Fibroblast of mammary gland (primary cell): Measurements from ENCODE around the gene POLR1C.

Experiments used
- DNase-seq: peaks from one replicate; pipeline ENCODE4 v3.0.0-alpha.2; 2010; ENCODE audit warnings: low read depth
- H3K4me3 ChIP-seq: 2 replicates; pipeline ENCODE4 v1.5.1; 2011; ENCODE audit warnings: low read depth, mild to moderate bottlenecking, low read length, moderate library complexity; ENCODE audit not compliant: control insufficient read depth
- TF ChIP-seq, protein P1 (sequence below): conservative IDR thresholded peaks from 2 replicates; pipeline ENCODE4 v1.5.1; 2011; ENCODE audit warnings: low read depth, low read length, inconsistent platforms; ENCODE audit not compliant: control insufficient read depth, insufficient read depth

The POLR1C gene

GRCh38 chr6:43504756-43505593, 11.9 kb upstream of the POLR1C start:
- DNase-seq: no peak
- TF ChIP-seq, protein P1, sequence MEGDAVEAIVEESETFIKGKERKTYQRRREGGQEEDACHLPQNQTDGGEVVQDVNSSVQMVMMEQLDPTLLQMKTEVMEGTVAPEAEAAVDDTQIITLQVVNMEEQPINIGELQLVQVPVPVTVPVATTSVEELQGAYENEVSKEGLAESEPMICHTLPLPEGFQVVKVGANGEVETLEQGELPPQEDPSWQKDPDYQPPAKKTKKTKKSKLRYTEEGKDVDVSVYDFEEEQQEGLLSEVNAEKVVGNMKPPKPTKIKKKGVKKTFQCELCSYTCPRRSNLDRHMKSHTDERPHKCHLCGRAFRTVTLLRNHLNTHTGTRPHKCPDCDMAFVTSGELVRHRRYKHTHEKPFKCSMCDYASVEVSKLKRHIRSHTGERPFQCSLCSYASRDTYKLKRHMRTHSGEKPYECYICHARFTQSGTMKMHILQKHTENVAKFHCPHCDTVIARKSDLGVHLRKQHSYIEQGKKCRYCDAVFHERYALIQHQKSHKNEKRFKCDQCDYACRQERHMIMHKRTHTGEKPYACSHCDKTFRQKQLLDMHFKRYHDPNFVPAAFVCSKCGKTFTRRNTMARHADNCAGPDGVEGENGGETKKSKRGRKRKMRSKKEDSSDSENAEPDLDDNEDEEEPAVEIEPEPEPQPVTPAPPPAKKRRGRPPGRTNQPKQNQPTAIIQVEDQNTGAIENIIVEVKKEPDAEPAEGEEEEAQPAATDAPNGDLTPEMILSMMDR: no peak
- H3K4me3 ChIP-seq: no peak overlapping the region

- no peak overlapping the region for H3K4me3 ChIP-seq
- TF ChIP-seq, protein P1: no peak
- DNase-seq: no peak
These were observed 11.2 kb upstream of the POLR1C start for GRCh38 chr6:43505718-43506117.

DNA sequence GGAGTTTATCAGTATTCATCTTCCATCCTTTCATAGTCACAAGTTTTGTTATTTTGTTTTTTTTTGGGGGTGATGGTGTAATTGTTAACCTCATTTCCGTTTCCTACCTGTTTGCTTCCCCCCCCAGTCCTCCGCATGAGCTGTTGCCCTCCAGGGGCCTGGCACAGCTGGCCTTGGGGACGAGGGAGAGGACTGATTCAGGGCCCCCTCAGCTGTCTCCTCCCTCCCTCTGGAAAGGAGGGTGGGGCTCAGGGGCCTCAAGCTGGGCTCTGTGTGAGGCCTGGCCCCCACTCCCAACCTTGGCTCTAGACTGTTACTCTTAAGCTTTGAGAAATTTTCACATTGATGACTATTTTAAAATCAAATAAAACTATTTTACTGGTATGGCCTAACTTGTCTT, 10.7 kb upstream of the POLR1C start:
- DNase-seq: no peak
- no peak overlapping the region for H3K4me3 ChIP-seq
- TF ChIP-seq, protein P1: no peak

GRCh38 chr6:43506667-43507471, 10.0 kb upstream of the POLR1C start:
- DNase-seq: peak; percentile 84
- no peak overlapping the region for H3K4me3 ChIP-seq
- TF ChIP-seq, protein P1: peak; percentile 98

- no peak for DNase-seq
- H3K4me3 ChIP-seq: no peak overlapping the region
- TF ChIP-seq, protein P1: no peak
These were observed 8.3 kb upstream of the POLR1C start for GRCh38 chr6:43508481-43509141.

DNA sequence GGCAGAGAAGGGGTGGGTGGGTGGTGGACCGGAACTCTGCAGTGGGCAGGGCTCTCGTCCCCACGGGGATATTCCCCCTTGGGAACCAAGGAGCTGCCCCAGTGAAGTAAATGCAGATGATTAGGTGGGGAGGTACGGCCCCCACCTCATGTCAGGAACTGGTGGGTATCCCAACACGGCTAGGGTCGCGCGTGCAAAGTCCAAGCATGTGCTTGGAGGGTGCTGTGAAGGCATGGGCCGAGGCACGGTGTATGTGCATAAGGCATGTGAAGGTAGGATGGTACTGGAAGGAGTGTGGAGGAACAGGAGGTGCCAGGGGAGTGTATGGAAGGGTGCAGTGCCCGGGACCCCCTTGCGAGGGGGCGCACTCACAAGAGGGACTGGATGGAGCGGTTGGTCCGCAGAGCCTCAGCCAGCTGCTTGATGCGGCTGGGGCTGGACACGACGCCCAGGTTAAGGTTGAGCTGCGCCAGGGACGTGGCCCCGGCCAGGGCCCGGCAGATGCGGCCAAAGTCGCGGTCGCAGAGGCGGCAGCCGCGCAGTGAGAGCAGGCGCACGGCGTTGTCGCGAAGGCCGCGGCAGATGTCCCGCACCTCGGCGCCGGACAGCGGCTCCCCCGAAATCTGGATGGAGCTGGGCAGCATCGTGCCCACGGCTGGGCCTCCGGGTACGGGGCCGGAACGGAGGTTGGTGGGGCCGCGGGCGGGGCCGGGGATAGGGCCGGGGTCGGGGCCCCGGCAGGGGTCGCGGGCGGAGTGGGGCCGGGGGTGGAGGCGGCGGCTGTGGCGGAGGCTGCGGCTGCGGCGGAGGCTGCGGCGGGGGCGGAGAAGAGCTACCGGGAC, 7.5 kb upstream of the POLR1C start:
- TF ChIP-seq, protein P1: no peak
- peak overlapping the region; percentile 25 for H3K4me3 ChIP-seq
- no peak for DNase-seq
